ENCODE measurements around the gene SYNC.

The SYNC gene

GRCh38 chr1:32709075-32709474 lies 6.5 kb upstream of the SYNC start:
- POLR2A ChIA-PET = interaction anchor here (1.0 kb wide), 1 partner anchor 64 kb away, joined by 3 read pairs; no protein-coding TSS in a partner anchor
- CTCF ChIA-PET = interaction anchor here (0.6 to 0.7 kb wide), 2 partner anchors 79 to 365 kb away, joined by 3 to 5 read pairs; no protein-coding TSS in a partner anchor
- no peak for DNase-seq (ENCODE audit: extremely low spot score)
- no peak for TF ChIP-seq ZNF384 (IDR thresholded peaks at IDR 0.05)
- no peak for TF ChIP-seq FOXK2 (IDR thresholded peaks at IDR 0.05)
- no peak for TF ChIP-seq PKNOX1 (IDR thresholded peaks at IDR 0.05)
- no peak for TF ChIP-seq L3MBTL2 (conservative IDR thresholded peaks at IDR 0.05)
- no peak for TF ChIP-seq CTBP1 (IDR thresholded peaks at IDR 0.05; ENCODE audit: borderline replicate concordance)
- no peak for TF ChIP-seq SP1 (IDR thresholded peaks at IDR 0.05)
- TF ChIP-seq FOXM1 (IDR thresholded peaks at IDR 0.05; ENCODE audit: borderline replicate concordance) = no peak
- no peak for TF ChIP-seq FOXA1 (IDR thresholded peaks at IDR 0.05)
- no peak for TF ChIP-seq BHLHE40 (IDR thresholded peaks at IDR 0.05; ENCODE audit: borderline replicate concordance)
- TF ChIP-seq TARDBP (IDR thresholded peaks at IDR 0.05) = no peak
- no peak for TF ChIP-seq ARNT (IDR thresholded peaks at IDR 0.05)
- TF ChIP-seq LEF1 (IDR thresholded peaks at IDR 0.05; ENCODE audit: borderline replicate concordance) = no peak
- TF ChIP-seq HDGF (IDR thresholded peaks at IDR 0.05; ENCODE audit: borderline replicate concordance) = no peak
- TF ChIP-seq NFRKB (IDR thresholded peaks at IDR 0.05) = no peak
- TF ChIP-seq ELF4 (IDR thresholded peaks at IDR 0.05) = no peak
- TF ChIP-seq SUZ12 (IDR thresholded peaks at IDR 0.05) = no peak

DNA sequence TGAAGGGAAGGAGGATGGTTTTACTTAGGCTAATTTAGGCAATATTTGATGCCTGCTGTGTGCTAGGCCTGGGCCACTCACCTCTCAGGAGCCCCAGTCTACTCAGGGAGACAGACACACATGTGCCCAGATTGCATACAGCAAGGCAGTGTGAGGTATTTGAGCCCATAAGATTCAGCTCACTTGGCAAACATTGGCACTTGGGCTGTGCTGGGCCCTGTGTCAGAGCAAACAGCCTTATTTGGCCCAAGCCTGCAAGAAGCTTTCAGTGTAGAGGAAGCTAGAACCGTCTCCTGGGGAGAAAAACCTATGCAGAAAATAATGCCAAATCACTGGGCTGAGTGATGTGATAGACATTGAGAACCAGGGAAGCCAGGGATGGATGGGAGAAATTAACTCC lies 3.9 kb upstream of the SYNC start:
- ChIA-PET POLR2A (interaction anchor here (0.9 to 1.8 kb wide), 3 partner anchors 10 to 186 kb away, joined by 3 to 4 read pairs (median 3); partner anchors contain the start of gene RBBP4), CTCF (interaction anchor here (1.3 to 1.8 kb wide), 2 partner anchors 67 to 258 kb away, joined by 3 to 8 read pairs; no protein-coding TSS in a partner anchor)
- no peak for DNase-seq (ENCODE audit: extremely low spot score)
- no peak for TF ChIP-seq ZNF384 (IDR thresholded peaks at IDR 0.05)
- TF ChIP-seq SUZ12 (IDR thresholded peaks at IDR 0.05) = no peak
- TF ChIP-seq L3MBTL2 (conservative IDR thresholded peaks at IDR 0.05) = no peak
- no peak for TF ChIP-seq SP1 (IDR thresholded peaks at IDR 0.05)
- TF ChIP-seq ARNT (IDR thresholded peaks at IDR 0.05) = no peak
- TF ChIP-seq ELF4 (IDR thresholded peaks at IDR 0.05) = no peak
- TF ChIP-seq BHLHE40 (IDR thresholded peaks at IDR 0.05; ENCODE audit: borderline replicate concordance) = no peak
- TF ChIP-seq FOXM1 (IDR thresholded peaks at IDR 0.05; ENCODE audit: borderline replicate concordance) = no peak
- TF ChIP-seq PKNOX1 (IDR thresholded peaks at IDR 0.05) = no peak
- TF ChIP-seq HDGF (IDR thresholded peaks at IDR 0.05; ENCODE audit: borderline replicate concordance) = no peak
- TF ChIP-seq FOXK2 (IDR thresholded peaks at IDR 0.05) = no peak
- TF ChIP-seq LEF1 (IDR thresholded peaks at IDR 0.05; ENCODE audit: borderline replicate concordance) = no peak
- TF ChIP-seq NFRKB (IDR thresholded peaks at IDR 0.05) = no peak
- TF ChIP-seq FOXA1 (IDR thresholded peaks at IDR 0.05) = no peak
- TF ChIP-seq TARDBP (IDR thresholded peaks at IDR 0.05) = no peak
- TF ChIP-seq CTBP1 (IDR thresholded peaks at IDR 0.05; ENCODE audit: borderline replicate concordance) = no peak

GRCh38 chr1:32705516-32705915 lies 2.9 kb upstream of the SYNC start:
- DNase-seq (ENCODE audit: extremely low spot score) = no peak
- ChIA-PET CTCF (interaction anchor here (0.7 to 1.8 kb wide), 3 partner anchors 9 to 257 kb away, joined by 3 to 8 read pairs (median 4); no protein-coding TSS in a partner anchor), POLR2A (interaction anchor here (0.8 to 1.8 kb wide), 3 partner anchors 11 to 54 kb away, joined by 3 to 4 read pairs (median 3); partner anchors contain the start of gene RBBP4)
- TF ChIP-seq ARNT (IDR thresholded peaks at IDR 0.05) = no peak
- no peak for TF ChIP-seq CTBP1 (IDR thresholded peaks at IDR 0.05; ENCODE audit: borderline replicate concordance)
- TF ChIP-seq TARDBP (IDR thresholded peaks at IDR 0.05) = no peak
- TF ChIP-seq FOXK2 (IDR thresholded peaks at IDR 0.05) = no peak
- TF ChIP-seq BHLHE40 (IDR thresholded peaks at IDR 0.05; ENCODE audit: borderline replicate concordance) = no peak
- no peak for TF ChIP-seq ZNF384 (IDR thresholded peaks at IDR 0.05)
- no peak for TF ChIP-seq ELF4 (IDR thresholded peaks at IDR 0.05)
- TF ChIP-seq FOXA1 (IDR thresholded peaks at IDR 0.05) = no peak
- TF ChIP-seq SP1 (IDR thresholded peaks at IDR 0.05) = no peak
- no peak for TF ChIP-seq PKNOX1 (IDR thresholded peaks at IDR 0.05)
- TF ChIP-seq L3MBTL2 (conservative IDR thresholded peaks at IDR 0.05) = no peak

- no peak for DNase-seq (ENCODE audit: extremely low spot score)
- CTCF ChIA-PET = interaction anchor here (1.0 kb wide), 1 partner anchor 8 kb away, joined by 4 read pairs; no protein-coding TSS in a partner anchor
- POLR2A ChIA-PET = interaction anchor here (1.0 to 1.3 kb wide), 2 partner anchors 10 to 53 kb away, joined by 4 read pairs; partner anchors contain the start of gene RBBP4
- no peak for TF ChIP-seq FOXA1 (IDR thresholded peaks at IDR 0.05)
Observed at GRCh38 chr1:32703479-32704291, 1.1 kb upstream of the SYNC start.

DNA sequence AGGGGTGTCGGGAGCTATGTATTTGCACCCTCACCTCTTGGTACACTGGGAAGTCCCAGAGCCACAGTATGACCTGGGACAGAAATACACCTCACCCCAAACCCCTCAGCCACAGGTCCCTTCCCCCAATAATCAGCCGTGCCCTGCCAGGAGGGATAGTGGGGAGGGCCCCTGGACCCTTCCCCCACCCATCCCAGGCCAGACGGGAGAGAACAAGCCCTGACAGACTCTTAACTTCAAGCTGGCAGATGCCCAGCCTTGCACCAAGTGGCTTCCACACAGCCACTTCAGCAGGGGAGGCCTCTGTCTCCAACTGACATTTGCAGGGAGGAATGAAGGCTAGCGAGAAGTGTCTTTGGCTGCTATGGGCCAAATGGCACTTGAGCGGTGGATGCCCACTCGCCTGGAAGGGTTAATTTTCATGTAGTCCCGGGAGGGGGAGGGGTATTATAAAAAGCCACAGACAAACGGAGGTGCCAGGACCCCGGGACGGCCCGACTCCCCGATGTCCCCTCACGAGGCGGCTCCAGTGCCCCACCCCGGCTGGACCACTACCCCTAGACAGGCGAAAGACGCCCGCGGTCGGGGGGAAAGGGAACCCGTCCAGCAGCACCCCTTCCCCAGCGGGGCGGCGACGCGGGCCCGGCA lies 495 bp downstream of the SYNC start:
- POLR2A ChIA-PET = interaction anchor here (1.0 to 1.3 kb wide), 3 partner anchors 8 to 51 kb away, joined by 4 read pairs; partner anchors contain the start of gene RBBP4
- TF ChIP-seq ELF4 (IDR thresholded peaks at IDR 0.05) = no peak
- no peak for TF ChIP-seq HDGF (IDR thresholded peaks at IDR 0.05; ENCODE audit: borderline replicate concordance)
- CTCF ChIA-PET = interaction anchor here (1.4 kb wide), 1 partner anchor 10 kb away, joined by 4 read pairs; no protein-coding TSS in a partner anchor
- DNase-seq (ENCODE audit: extremely low spot score) = no peak

Measured in HEK293T (cell line).